Mesendoderm (in vitro differentiated cells): ENCODE results near the gene SLC26A1.

ENCODE experiments used
- DNase-seq: peaks from one replicate; pipeline ENCODE4 v3.0.0; 2013
- H2AK5ac ChIP-seq: 2 replicates; pipeline ENCODE4 v1.6.1; 2013; ENCODE audit warnings: low read length, inconsistent platforms
- H2BK120ac ChIP-seq: 2 replicates; pipeline ENCODE4 v1.6.1; 2013; ENCODE audit warnings: low read depth, mild to moderate bottlenecking, low read length, moderate library complexity, mixed read lengths
- H2BK15ac ChIP-seq: replicated peaks from 2 replicates; pipeline ENCODE4 v1.6.1; 2013; ENCODE audit warnings: low read depth, mild to moderate bottlenecking, moderate library complexity
- H2BK5ac ChIP-seq: 2 replicates; pipeline ENCODE4 v1.6.1; 2013; ENCODE audit warnings: low read length, inconsistent platforms
- H3K18ac ChIP-seq: 2 replicates; pipeline ENCODE4 v1.6.1; 2013; ENCODE audit warnings: mild to moderate bottlenecking, low read length, mixed read lengths
- H3K23ac ChIP-seq: one replicate; pipeline ENCODE4 v1.6.1; 2013; ENCODE audit warnings: low read length
- H3K27ac ChIP-seq: 2 replicates; pipeline ENCODE4 v1.5.1; 2013; ENCODE audit warnings: low read depth, mild to moderate bottlenecking, inconsistent platforms, low read length, moderate library complexity
- H3K27me3 ChIP-seq: 2 replicates; pipeline ENCODE4 v1.6.1; 2013; ENCODE audit warnings: low read length, control low read depth, mild to moderate bottlenecking, inconsistent platforms; ENCODE audit not compliant: insufficient read depth, poor library complexity
- H3K36me3 ChIP-seq: 2 replicates; pipeline ENCODE4 v1.6.1; 2013; ENCODE audit warnings: low read length, inconsistent platforms; ENCODE audit not compliant: control insufficient read depth, insufficient read depth
- H3K4ac ChIP-seq: one replicate; pipeline ENCODE4 v1.6.1; 2013; ENCODE audit warnings: low read depth, mild to moderate bottlenecking, low read length, moderate library complexity
- H3K4me1 ChIP-seq: 2 replicates; pipeline ENCODE4 v1.6.1; 2013; ENCODE audit warnings: low read depth, low read length, inconsistent platforms; ENCODE audit not compliant: control insufficient read depth
- H3K4me2 ChIP-seq: 2 replicates; pipeline ENCODE4 v1.6.1; 2013; ENCODE audit warnings: low read length
- H3K4me3 ChIP-seq: 2 replicates; pipeline ENCODE4 v1.5.1; 2013; ENCODE audit warnings: mild to moderate bottlenecking, low read length
- H3K56ac ChIP-seq: one replicate; pipeline ENCODE4 v1.6.1; 2013; ENCODE audit warnings: low read length
- H3K79me1 ChIP-seq: 2 replicates; pipeline ENCODE4 v1.6.1; 2013; ENCODE audit warnings: low read length, inconsistent platforms
- H3K79me2 ChIP-seq: 2 replicates; pipeline ENCODE4 v1.6.1; 2013; ENCODE audit warnings: mild to moderate bottlenecking, low read length; ENCODE audit not compliant: control insufficient read depth, insufficient read depth
- H3K9ac ChIP-seq: 2 replicates; pipeline ENCODE4 v1.6.1; 2013; ENCODE audit warnings: low read length, inconsistent platforms
- H4K5ac ChIP-seq: one replicate; pipeline ENCODE4 v1.6.1; 2013; ENCODE audit warnings: low read length
- H4K8ac ChIP-seq: one replicate; pipeline ENCODE4 v1.6.1; 2013; ENCODE audit warnings: low read depth, mild to moderate bottlenecking, control low read depth, low read length, moderate library complexity
- WGBS: extraction: QIAGEN DNeasy Blood & Tissue Kit; methylation state at CpG from one replicate; pipeline ENCODE4 v1.1.7; 2013; ENCODE audit warnings: low lambda C conversion rate, missing lambda C conversion rate; ENCODE audit not compliant: insufficient coverage; ENCODE audit errors: extremely low coverage; 5-methylcytosine and 5-hydroxymethylcytosine counted together

SLC26A1 gene

GRCh38 chr4:1002631-1003251 lies 9.5 kb upstream of the SLC26A1 start:
- no CpG with 5 or more reads among the region's 75 CpGs for WGBS
- Histone ChIP-seq H3K4me2 (no peak overlapping the region), H3K4me3 (no peak overlapping the region), H3K4me1 (no peaks in the 10 kb centered on the region), H3K79me2 (no peaks in the 10 kb centered on the region), H3K9ac (no peak overlapping the region), H3K36me3 (no peaks in the 10 kb centered on the region), H3K4ac (no peak overlapping the region), H2AK5ac (no peak overlapping the region), H4K5ac (no peak overlapping the region), H3K18ac (no peak overlapping the region), H2BK15ac (no peak overlapping the region), H2BK5ac (no peak overlapping the region), H3K27me3 (peaks cover 41% of the 10 kb centered on the region), H4K8ac (no peak overlapping the region), H3K27ac (no peak overlapping the region), H3K23ac (no peak overlapping the region), H3K56ac (peak overlapping the region; percentile 25), H2BK120ac (no peak overlapping the region), H3K79me1 (no peaks in the 10 kb centered on the region)
- no peak for DNase-seq

GRCh38 chr4:1002131-1002630 lies 9.0 kb upstream of the SLC26A1 start:
- Histone ChIP-seq H2AK5ac (no peak overlapping the region), H3K4me3 (no peak overlapping the region), H3K4ac (no peak overlapping the region), H2BK120ac (no peak overlapping the region), H3K4me1 (no peaks in the 10 kb centered on the region), H3K27me3 (peaks cover 43% of the 10 kb centered on the region), H3K23ac (peak overlapping the region; percentile 6), H3K9ac (no peak overlapping the region), H3K36me3 (no peaks in the 10 kb centered on the region), H3K56ac (peak overlapping the region; percentile 25), H2BK5ac (no peak overlapping the region), H4K8ac (no peak overlapping the region), H3K4me2 (no peak overlapping the region), H3K27ac (no peak overlapping the region), H3K79me2 (no peaks in the 10 kb centered on the region), H3K79me1 (no peaks in the 10 kb centered on the region), H3K18ac (no peak overlapping the region), H4K5ac (no peak overlapping the region), H2BK15ac (no peak overlapping the region)
- WGBS = no CpG with 5 or more reads among the region's 54 CpGs
- peak; percentile 36 for DNase-seq

GRCh38 chr4:1001561-1002130 lies 8.4 kb upstream of the SLC26A1 start:
- Histone ChIP-seq H3K23ac (peak overlapping the region; percentile 6), H2BK5ac (no peak overlapping the region), H3K4me1 (no peaks in the 10 kb centered on the region), H3K4me3 (no peak overlapping the region), H3K56ac (no peak overlapping the region), H4K5ac (no peak overlapping the region), H4K8ac (no peak overlapping the region), H2BK15ac (no peak overlapping the region), H3K79me1 (no peaks in the 10 kb centered on the region), H3K4me2 (no peak overlapping the region), H2AK5ac (no peak overlapping the region), H3K18ac (no peak overlapping the region), H3K4ac (no peak overlapping the region), H3K27me3 (peaks cover 44% of the 10 kb centered on the region), H3K27ac (no peak overlapping the region), H3K36me3 (no peaks in the 10 kb centered on the region), H3K79me2 (no peaks in the 10 kb centered on the region), H2BK120ac (no peak overlapping the region), H3K9ac (no peak overlapping the region)
- WGBS = no CpG with 5 or more reads among the region's 48 CpGs
- DNase-seq = no peak

GRCh38 chr4:1000686-1001260 lies 7.6 kb upstream of the SLC26A1 start:
- no peak for DNase-seq
- no peak overlapping the region for H3K4me3 ChIP-seq
- no peaks in the 10 kb centered on the region for H3K36me3 ChIP-seq
- H3K9ac ChIP-seq = no peak overlapping the region
- no peak overlapping the region for H2BK15ac ChIP-seq
- H3K4ac ChIP-seq = no peak overlapping the region
- H2BK120ac ChIP-seq = no peak overlapping the region
- H3K27me3 ChIP-seq = peaks cover 49% of the 10 kb centered on the region
- H3K79me1 ChIP-seq = no peaks in the 10 kb centered on the region
- no peak overlapping the region for H3K23ac ChIP-seq
- H3K18ac ChIP-seq = no peak overlapping the region
- no peak overlapping the region for H3K27ac ChIP-seq
- no peak overlapping the region for H4K5ac ChIP-seq
- no peaks in the 10 kb centered on the region for H3K79me2 ChIP-seq
- H4K8ac ChIP-seq = no peak overlapping the region
- H3K4me1 ChIP-seq = no peaks in the 10 kb centered on the region
- no peak overlapping the region for H3K4me2 ChIP-seq
- H2AK5ac ChIP-seq = no peak overlapping the region
- H3K56ac ChIP-seq = no peak overlapping the region
- no peak overlapping the region for H2BK5ac ChIP-seq
- WGBS = no CpG with 5 or more reads among the region's 15 CpGs

- H2BK120ac ChIP-seq = no peak overlapping the region
- H2AK5ac ChIP-seq = no peak overlapping the region
- H3K4ac ChIP-seq = no peak overlapping the region
- H4K8ac ChIP-seq = no peak overlapping the region
- H3K18ac ChIP-seq = no peak overlapping the region
- no peak overlapping the region for H3K4me3 ChIP-seq
- H3K27ac ChIP-seq = no peak overlapping the region
- no peak overlapping the region for H4K5ac ChIP-seq
- H3K56ac ChIP-seq = no peak overlapping the region
- H3K27me3 ChIP-seq = peaks cover 49% of the 10 kb centered on the region
- H3K79me2 ChIP-seq = no peaks in the 10 kb centered on the region
- no peak for DNase-seq
- no peaks in the 10 kb centered on the region for H3K79me1 ChIP-seq
- no CpG with 5 or more reads among the region's 18 CpGs for WGBS
- H3K36me3 ChIP-seq = no peaks in the 10 kb centered on the region
- no peak overlapping the region for H3K23ac ChIP-seq
- no peak overlapping the region for H3K9ac ChIP-seq
- H3K4me1 ChIP-seq = no peaks in the 10 kb centered on the region
- no peak overlapping the region for H2BK5ac ChIP-seq
- no peak overlapping the region for H2BK15ac ChIP-seq
- no peak overlapping the region for H3K4me2 ChIP-seq
Observed at GRCh38 chr4:999882-1000425, 6.8 kb upstream of the SLC26A1 start.
